Panc1 (cell line): ENCODE measurements around the gene DENND1C. TPM values are rescaled to one million over a fixed set of nuclear protein-coding genes. Genes with fewer than 3 reads are reported as not detected.

ENCODE experiments used
- ATAC-seq: fragments of 200-7000 bp; cut with Tn5 transposase; 2 replicates; pipeline ENCODE4 v1.9.1; 2020; ENCODE audit warnings: mild to moderate bottlenecking, moderate library complexity
- BruUV-seq: library from RNA; stranded (reverse); fragments of 400-500 nt; replicated peaks from 2 replicates; lab custom pipeline; 2021; lab: Mats Ljungman, UMichigan
- CTCF ChIA-PET: fragments of 300-600 bp; sonication (Branson Sonifier 250); formaldehyde crosslinking; loops from one replicate; lab custom pipeline; 2022; ENCODE audit warnings: antibody characterized with exemption; lab: Charles Lee
- POLR2A ChIA-PET: fragments of 300-600 bp; sonication (Branson Sonifier 250); formaldehyde crosslinking; loops from one replicate; lab custom pipeline; 2022; ENCODE audit warnings: antibody characterized with exemption; lab: Charles Lee
- DNase-seq: peaks from one replicate; pipeline ENCODE4 v3.0.0-alpha.2; 2010; ENCODE audit warnings: low read depth, low spot score
- H3K27ac ChIP-seq: 2 replicates; pipeline ENCODE4 v1.5.1; 2011; ENCODE audit warnings: mild to moderate bottlenecking, low read length, inconsistent platforms
- H3K27me3 ChIP-seq: fragments of 200-500 bp; sonication (Bioruptor generic); 2 replicates; pipeline ENCODE4 v1.6.0; 2014; ENCODE audit warnings: low read length, inconsistent platforms; ENCODE audit not compliant: control insufficient read depth, insufficient read depth
- H3K36me3 ChIP-seq: fragments of 200-500 bp; sonication (Bioruptor generic); 2 replicates; pipeline ENCODE4 v1.5.1; 2014; ENCODE audit warnings: inconsistent platforms, mild to moderate bottlenecking, low read length, moderate library complexity; ENCODE audit not compliant: control insufficient read depth, insufficient read depth
- H3K4me1 ChIP-seq: 2 replicates; pipeline ENCODE4 v1.5.1; 2011; ENCODE audit warnings: inconsistent platforms, mild to moderate bottlenecking, low read length, moderate library complexity; ENCODE audit not compliant: control insufficient read depth, insufficient read depth
- H3K4me3 ChIP-seq, 2 experiments: 2 replicates each; pipeline ENCODE4 v1.5.1; 2011 to 2012; ENCODE audit warnings: low read depth in 2 of 2, low read length in 2 of 2, mild to moderate bottlenecking in 2 of 2, inconsistent platforms in 1 of 2, moderate library complexity in 1 of 2
- H3K9me3 ChIP-seq: fragments of 200-500 bp; sonication (Bioruptor generic); 2 replicates; pipeline ENCODE4 v1.5.1; 2014; ENCODE audit warnings: low read depth, mild to moderate bottlenecking, inconsistent platforms, low read length, moderate library complexity; ENCODE audit not compliant: control insufficient read depth, insufficient read depth
- POLR2AphosphoS5 ChIP-seq: IDR thresholded peaks from 2 replicates; pipeline ENCODE4 v1.6.1; 2012; ENCODE audit warnings: mild to moderate bottlenecking, low read depth, low read length, moderate library complexity
- REST ChIP-seq, 2 experiments: IDR thresholded peaks; 2 replicates each; pipeline ENCODE4 v1.6.1; 2011 to 2012; ENCODE audit warnings: low read depth in 2 of 2, control low read depth in 1 of 2, low read length in 1 of 2, mild to moderate bottlenecking in 1 of 2, moderate library complexity in 1 of 2; ENCODE audit not compliant: insufficient read depth in 1 of 2
- SIN3A ChIP-seq: IDR thresholded peaks from 2 replicates; pipeline ENCODE4 v1.6.1; 2012; ENCODE audit warnings: low read depth, mild to moderate bottlenecking, low read length, moderate library complexity, borderline replicate concordance; ENCODE audit not compliant: insufficient read depth
- TCF7L2 ChIP-seq: IDR thresholded peaks from 2 replicates; pipeline ENCODE4 v1.6.1; 2011; ENCODE audit warnings: mild to moderate bottlenecking, low read depth, low read length, inconsistent platforms
- in situ Hi-C: cut with HindIII; loops from 2 replicates; pipeline ENCODE4 v1.10.0; 2016; ENCODE audit warnings: low sequenced_read_pairs, low pct_unique_long_range_greater_than_20kb
- intact Hi-C: fragments of 100-400 bp; cut with micrococcal nuclease; formaldehyde crosslinking; loops from one replicate; pipeline ENCODE4 v1.10.0; 2022; ENCODE audit not compliant: unreplicated experiment
- total RNA-seq: library from RNA; stranded (reverse); gene quantifications from one replicate; pipeline ENCODE4 v1.2.1, GENCODE V29; 2021; ENCODE audit not compliant: unreplicated experiment
- TF ChIP-seq, protein P1 (sequence below): fragments of 450-650 bp; IDR thresholded peaks from 2 replicates; pipeline ENCODE4 v1.5.1; 2017; ENCODE audit warnings: mild to moderate bottlenecking

Gene DENND1C
- total RNA-seq, 1 experiment from 2014 or later, result 0.39 TPM

- CTCF ChIA-PET, result interaction anchor here (0.6 to 0.7 kb wide), 2 partner anchors 105 to 710 kb away, joined by 4 to 5 read pairs; no protein-coding TSS in a partner anchor
- Histone ChIP-seq H3K9me3 (no peaks in the 10 kb centered on the region), H3K27me3 (no peaks in the 10 kb centered on the region), H3K27ac (no peak overlapping the region), H3K4me3 (no peak overlapping the region), H3K36me3 (no peaks in the 10 kb centered on the region), H3K4me1 (peaks cover 5% of the 10 kb centered on the region; the same call in 1 of the 2 replicates)
- POLR2A ChIA-PET, result no interaction called here
- intact Hi-C loops (no loop called here), in situ Hi-C loops (no loop called here)
- BruUV-seq, result no TSS peak
- no peak for TF ChIP-seq SIN3A
- no peak for TF ChIP-seq REST (IDR thresholded peaks at IDR 0.05; ENCODE audit: insufficient read depth in 1 of 2, low read depth in 2 of 2, low read length in 1 of 2)
- TF ChIP-seq TCF7L2, result no peak
- no peak for TF ChIP-seq POLR2AphosphoS5
- TF ChIP-seq, protein P1, sequence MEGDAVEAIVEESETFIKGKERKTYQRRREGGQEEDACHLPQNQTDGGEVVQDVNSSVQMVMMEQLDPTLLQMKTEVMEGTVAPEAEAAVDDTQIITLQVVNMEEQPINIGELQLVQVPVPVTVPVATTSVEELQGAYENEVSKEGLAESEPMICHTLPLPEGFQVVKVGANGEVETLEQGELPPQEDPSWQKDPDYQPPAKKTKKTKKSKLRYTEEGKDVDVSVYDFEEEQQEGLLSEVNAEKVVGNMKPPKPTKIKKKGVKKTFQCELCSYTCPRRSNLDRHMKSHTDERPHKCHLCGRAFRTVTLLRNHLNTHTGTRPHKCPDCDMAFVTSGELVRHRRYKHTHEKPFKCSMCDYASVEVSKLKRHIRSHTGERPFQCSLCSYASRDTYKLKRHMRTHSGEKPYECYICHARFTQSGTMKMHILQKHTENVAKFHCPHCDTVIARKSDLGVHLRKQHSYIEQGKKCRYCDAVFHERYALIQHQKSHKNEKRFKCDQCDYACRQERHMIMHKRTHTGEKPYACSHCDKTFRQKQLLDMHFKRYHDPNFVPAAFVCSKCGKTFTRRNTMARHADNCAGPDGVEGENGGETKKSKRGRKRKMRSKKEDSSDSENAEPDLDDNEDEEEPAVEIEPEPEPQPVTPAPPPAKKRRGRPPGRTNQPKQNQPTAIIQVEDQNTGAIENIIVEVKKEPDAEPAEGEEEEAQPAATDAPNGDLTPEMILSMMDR, result no peak
- no peak for DNase-seq
- no peak for ATAC-seq
These were observed 36.7 kb upstream of the DENND1C start for GRCh38 chr19:6518145-6518911.

DNA sequence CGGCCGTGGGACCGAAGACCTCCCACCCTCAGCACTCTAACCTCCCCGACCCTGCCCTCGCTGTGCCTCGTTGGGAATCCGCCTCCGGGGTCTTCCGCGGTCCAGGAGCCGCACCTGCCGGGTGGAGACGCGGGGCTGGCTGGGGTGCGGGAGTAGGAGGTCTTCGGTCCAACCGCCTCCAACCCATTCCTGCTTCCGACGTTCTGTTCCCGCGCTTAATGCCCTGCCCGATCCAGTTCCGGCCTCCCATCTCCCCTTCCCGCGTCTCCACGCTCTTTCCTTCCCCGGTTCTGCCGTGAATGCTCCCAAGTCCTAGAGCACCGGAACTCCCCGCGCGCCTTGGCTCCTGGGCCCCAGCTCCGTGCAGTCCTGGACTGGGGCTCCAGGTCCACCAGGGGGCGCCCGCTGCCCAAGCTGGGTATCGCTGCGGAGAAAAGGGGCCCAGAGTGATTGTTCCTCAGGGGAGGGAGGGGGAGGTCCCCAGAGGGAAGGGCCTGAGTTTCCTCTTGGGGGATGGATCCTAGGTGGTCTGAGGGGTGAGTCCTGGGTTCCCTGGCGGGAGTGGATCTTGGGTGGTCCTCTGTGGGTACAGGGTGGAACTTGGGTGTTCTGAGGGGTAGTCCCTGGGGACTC lies 35.2 kb upstream of the DENND1C start:
- peak overlapping the region; percentile 61; the same call in 1 of the 2 replicates for H3K27ac ChIP-seq
- peak overlapping the region; percentile 71 to 75 for H3K4me3 ChIP-seq
- TF ChIP-seq SIN3A, result no peak; the same call in 1 of the 2 replicates
- no peak for TF ChIP-seq REST (IDR thresholded peaks at IDR 0.05; ENCODE audit: insufficient read depth in 1 of 2, low read depth in 2 of 2, low read length in 1 of 2)
- TF ChIP-seq TCF7L2, result no peak
- TF ChIP-seq, protein P1, result peak; percentile 95
- in situ Hi-C loops, result no loop called here
- H3K9me3 ChIP-seq, result no peaks in the 10 kb centered on the region
- H3K27me3 ChIP-seq, result no peaks in the 10 kb centered on the region
- H3K4me1 ChIP-seq, result peaks cover 5% of the 10 kb centered on the region; the same call in 1 of the 2 replicates
- ATAC-seq (peak; percentile 94), DNase-seq (no peak)
- CTCF ChIA-PET, result interaction anchor here (0.7 to 1.0 kb wide), 5 partner anchors 77 to 220 kb away, joined by 3 to 6 read pairs (median 3); no protein-coding TSS in a partner anchor
- POLR2A ChIA-PET, result interaction anchor here (0.6 kb wide), 2 partner anchors 23 to 145 kb away, joined by 3 to 5 read pairs; no protein-coding TSS in a partner anchor
- intact Hi-C loops, result loop anchor here (2.0 kb wide), 1 partner anchor 116 kb away; no protein-coding TSS in a partner anchor
- BruUV-seq, result no TSS peak
- H3K36me3 ChIP-seq, result no peaks in the 10 kb centered on the region
